ENCODE measurements around the gene MAP2K5. TPM values are rescaled to one million over a fixed set of nuclear protein-coding genes. Genes with fewer than 3 reads are reported as not detected.

MAP2K5 gene
- total RNA-seq, 1 experiment from 2014 or later: 13.6 TPM

DNA sequence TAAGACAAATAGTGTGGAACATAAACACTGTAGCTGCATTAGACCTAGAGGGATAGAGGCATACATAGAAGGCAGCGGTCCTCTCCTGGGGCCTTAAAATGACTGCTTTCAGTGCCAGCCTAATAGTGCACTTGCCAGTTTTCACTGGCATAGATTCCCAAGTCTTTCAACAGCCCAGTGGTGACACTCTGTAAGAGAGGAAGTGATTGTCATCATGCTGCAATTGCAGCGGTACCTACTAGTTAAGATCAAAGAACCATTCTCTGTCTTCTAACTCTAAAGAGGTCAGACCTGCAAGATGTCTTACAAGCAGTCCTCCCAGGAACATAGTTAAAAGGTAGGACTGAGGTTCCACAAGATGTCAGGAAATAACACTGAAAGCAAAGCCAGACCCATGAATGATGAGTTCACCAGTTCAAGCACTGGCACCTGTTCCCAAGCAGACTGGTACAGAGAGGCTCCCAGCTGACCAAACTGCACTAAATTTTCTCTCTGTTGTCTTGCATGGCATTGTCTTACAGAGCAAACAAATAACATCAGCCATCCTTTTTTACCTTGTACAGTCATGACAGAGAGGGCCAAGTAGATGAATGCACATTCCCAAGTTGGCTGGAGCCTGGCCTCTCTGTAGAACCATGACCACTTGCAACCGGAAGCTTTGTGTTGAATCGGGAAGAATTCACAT lies 182.3 kb downstream of the MAP2K5 start:
- H3K4me1 Mint-ChIP-seq: peaks cover 9% of the 10 kb centered on the region
- no peaks in the 10 kb centered on the region for H3K27me3 Mint-ChIP-seq (ENCODE audit: low read depth)
- H3K27ac Mint-ChIP-seq: no peak overlapping the region
- TF ChIP-seq TCF7 (CRISPR knock-in tag; IDR thresholded peaks at IDR 0.05; ENCODE audit: low read depth): no peak
- no peak for TF ChIP-seq RORB (CRISPR knock-in tag; IDR thresholded peaks at IDR 0.05)
- TF ChIP-seq ZNF263 (CRISPR knock-in tag; IDR thresholded peaks at IDR 0.05; ENCODE audit: low read depth): no peak
- TF ChIP-seq, protein P1, sequence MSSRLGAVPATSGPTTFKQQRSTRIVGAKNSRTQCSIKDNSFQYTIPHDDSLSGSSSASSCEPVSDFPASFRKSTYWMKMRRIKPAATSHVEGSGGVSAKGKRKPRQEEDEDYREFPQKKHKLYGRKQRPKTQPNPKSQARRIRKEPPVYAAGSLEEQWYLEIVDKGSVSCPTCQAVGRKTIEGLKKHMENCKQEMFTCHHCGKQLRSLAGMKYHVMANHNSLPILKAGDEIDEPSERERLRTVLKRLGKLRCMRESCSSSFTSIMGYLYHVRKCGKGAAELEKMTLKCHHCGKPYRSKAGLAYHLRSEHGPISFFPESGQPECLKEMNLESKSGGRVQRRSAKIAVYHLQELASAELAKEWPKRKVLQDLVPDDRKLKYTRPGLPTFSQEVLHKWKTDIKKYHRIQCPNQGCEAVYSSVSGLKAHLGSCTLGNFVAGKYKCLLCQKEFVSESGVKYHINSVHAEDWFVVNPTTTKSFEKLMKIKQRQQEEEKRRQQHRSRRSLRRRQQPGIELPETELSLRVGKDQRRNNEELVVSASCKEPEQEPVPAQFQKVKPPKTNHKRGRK (CRISPR knock-in tag; IDR thresholded peaks at IDR 0.05; ENCODE audit: borderline replicate concordance): no peak
- no peak for TF ChIP-seq JAZF1 (CRISPR knock-in tag; IDR thresholded peaks at IDR 0.05)
- TF ChIP-seq, protein P2, sequence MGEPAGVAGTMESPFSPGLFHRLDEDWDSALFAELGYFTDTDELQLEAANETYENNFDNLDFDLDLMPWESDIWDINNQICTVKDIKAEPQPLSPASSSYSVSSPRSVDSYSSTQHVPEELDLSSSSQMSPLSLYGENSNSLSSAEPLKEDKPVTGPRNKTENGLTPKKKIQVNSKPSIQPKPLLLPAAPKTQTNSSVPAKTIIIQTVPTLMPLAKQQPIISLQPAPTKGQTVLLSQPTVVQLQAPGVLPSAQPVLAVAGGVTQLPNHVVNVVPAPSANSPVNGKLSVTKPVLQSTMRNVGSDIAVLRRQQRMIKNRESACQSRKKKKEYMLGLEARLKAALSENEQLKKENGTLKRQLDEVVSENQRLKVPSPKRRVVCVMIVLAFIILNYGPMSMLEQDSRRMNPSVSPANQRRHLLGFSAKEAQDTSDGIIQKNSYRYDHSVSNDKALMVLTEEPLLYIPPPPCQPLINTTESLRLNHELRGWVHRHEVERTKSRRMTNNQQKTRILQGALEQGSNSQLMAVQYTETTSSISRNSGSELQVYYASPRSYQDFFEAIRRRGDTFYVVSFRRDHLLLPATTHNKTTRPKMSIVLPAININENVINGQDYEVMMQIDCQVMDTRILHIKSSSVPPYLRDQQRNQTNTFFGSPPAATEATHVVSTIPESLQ (CRISPR knock-in tag; IDR thresholded peaks at IDR 0.05): no peak
- TF ChIP-seq, protein P3, sequence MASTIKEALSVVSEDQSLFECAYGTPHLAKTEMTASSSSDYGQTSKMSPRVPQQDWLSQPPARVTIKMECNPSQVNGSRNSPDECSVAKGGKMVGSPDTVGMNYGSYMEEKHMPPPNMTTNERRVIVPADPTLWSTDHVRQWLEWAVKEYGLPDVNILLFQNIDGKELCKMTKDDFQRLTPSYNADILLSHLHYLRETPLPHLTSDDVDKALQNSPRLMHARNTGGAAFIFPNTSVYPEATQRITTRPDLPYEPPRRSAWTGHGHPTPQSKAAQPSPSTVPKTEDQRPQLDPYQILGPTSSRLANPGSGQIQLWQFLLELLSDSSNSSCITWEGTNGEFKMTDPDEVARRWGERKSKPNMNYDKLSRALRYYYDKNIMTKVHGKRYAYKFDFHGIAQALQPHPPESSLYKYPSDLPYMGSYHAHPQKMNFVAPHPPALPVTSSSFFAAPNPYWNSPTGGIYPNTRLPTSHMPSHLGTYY (CRISPR knock-in tag; IDR thresholded peaks at IDR 0.05): no peak
- TF ChIP-seq CREB1 (CRISPR knock-in tag; IDR thresholded peaks at IDR 0.05): no peak
- TF ChIP-seq, protein P4, sequence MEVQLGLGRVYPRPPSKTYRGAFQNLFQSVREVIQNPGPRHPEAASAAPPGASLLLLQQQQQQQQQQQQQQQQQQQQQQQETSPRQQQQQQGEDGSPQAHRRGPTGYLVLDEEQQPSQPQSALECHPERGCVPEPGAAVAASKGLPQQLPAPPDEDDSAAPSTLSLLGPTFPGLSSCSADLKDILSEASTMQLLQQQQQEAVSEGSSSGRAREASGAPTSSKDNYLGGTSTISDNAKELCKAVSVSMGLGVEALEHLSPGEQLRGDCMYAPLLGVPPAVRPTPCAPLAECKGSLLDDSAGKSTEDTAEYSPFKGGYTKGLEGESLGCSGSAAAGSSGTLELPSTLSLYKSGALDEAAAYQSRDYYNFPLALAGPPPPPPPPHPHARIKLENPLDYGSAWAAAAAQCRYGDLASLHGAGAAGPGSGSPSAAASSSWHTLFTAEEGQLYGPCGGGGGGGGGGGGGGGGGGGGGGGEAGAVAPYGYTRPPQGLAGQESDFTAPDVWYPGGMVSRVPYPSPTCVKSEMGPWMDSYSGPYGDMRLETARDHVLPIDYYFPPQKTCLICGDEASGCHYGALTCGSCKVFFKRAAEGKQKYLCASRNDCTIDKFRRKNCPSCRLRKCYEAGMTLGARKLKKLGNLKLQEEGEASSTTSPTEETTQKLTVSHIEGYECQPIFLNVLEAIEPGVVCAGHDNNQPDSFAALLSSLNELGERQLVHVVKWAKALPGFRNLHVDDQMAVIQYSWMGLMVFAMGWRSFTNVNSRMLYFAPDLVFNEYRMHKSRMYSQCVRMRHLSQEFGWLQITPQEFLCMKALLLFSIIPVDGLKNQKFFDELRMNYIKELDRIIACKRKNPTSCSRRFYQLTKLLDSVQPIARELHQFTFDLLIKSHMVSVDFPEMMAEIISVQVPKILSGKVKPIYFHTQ (CRISPR knock-in tag; IDR thresholded peaks at IDR 0.05): no peak
- no peak for TF ChIP-seq ZNF671 (CRISPR knock-in tag; IDR thresholded peaks at IDR 0.05)
- no peak for TF ChIP-seq NR1H2 (CRISPR knock-in tag; IDR thresholded peaks at IDR 0.05)
- TF ChIP-seq TEAD1 (CRISPR knock-in tag; IDR thresholded peaks at IDR 0.05): no peak
- H3K4me3 Mint-ChIP-seq: no peak overlapping the region
- ATAC-seq (no peak), DNase-seq (ENCODE audit: low spot score) (no peak)
- H3K36me3 Mint-ChIP-seq: no peaks in the 10 kb centered on the region
- CTCF ChIA-PET: no interaction called here
- POLR2A ChIA-PET: interaction anchor here (0.7 kb wide), 1 partner anchor 29 kb away, joined by 4 read pairs; no protein-coding TSS in a partner anchor
- H3K9me3 Mint-ChIP-seq: no peaks in the 10 kb centered on the region

DNA sequence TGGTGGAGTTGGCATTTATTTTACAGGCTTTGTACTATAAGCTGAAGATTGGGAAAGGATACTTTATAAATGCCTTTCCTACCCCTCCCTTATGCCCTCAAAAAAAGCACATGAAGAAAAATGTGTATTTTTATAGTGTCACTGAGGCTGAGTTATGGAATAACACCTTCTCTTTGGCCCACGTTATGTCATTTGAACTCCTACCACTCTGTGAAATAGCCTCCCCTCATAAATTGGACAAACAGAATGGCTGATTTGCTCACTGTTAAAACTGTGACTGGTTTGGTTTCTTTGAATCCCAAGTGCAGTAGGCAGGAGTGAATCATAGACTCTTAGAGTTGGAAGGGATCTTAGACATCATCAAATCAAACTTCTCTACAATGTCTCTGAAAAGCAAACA lies 187.6 kb downstream of the MAP2K5 start:
- H3K4me3 Mint-ChIP-seq: no peak overlapping the region
- POLR2A ChIA-PET: interaction anchor here (0.7 kb wide), 1 partner anchor 11 kb away, joined by 3 read pairs; no protein-coding TSS in a partner anchor
- no peak overlapping the region for H3K27ac Mint-ChIP-seq
- no peak for ATAC-seq
- H3K4me1 Mint-ChIP-seq: peaks cover 53% of the 10 kb centered on the region
- CTCF ChIA-PET: interaction anchor here (1.0 kb wide), 1 partner anchor 102 kb away, joined by 3 read pairs; no protein-coding TSS in a partner anchor
- TF ChIP-seq SP1 (CRISPR knock-in tag; conservative IDR thresholded peaks at IDR 0.05) (no peak), ATF1 (CRISPR knock-in tag; IDR thresholded peaks at IDR 0.05) (no peak), ZNF317 (CRISPR knock-in tag; IDR thresholded peaks at IDR 0.05; ENCODE audit: borderline replicate concordance, low read depth) (no peak), ETV6 (CRISPR knock-in tag; IDR thresholded peaks at IDR 0.05) (no peak), EMX1 (CRISPR knock-in tag; IDR thresholded peaks at IDR 0.05) (no peak), RORB (CRISPR knock-in tag; IDR thresholded peaks at IDR 0.05) (no peak)
- TF ChIP-seq, protein P3 (CRISPR knock-in tag; IDR thresholded peaks at IDR 0.05): no peak
- TF ChIP-seq, protein P5, sequence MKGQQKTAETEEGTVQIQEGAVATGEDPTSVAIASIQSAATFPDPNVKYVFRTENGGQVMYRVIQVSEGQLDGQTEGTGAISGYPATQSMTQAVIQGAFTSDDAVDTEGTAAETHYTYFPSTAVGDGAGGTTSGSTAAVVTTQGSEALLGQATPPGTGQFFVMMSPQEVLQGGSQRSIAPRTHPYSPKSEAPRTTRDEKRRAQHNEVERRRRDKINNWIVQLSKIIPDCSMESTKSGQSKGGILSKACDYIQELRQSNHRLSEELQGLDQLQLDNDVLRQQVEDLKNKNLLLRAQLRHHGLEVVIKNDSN (CRISPR knock-in tag; IDR thresholded peaks at IDR 0.05): no peak
- TF ChIP-seq, protein P6, sequence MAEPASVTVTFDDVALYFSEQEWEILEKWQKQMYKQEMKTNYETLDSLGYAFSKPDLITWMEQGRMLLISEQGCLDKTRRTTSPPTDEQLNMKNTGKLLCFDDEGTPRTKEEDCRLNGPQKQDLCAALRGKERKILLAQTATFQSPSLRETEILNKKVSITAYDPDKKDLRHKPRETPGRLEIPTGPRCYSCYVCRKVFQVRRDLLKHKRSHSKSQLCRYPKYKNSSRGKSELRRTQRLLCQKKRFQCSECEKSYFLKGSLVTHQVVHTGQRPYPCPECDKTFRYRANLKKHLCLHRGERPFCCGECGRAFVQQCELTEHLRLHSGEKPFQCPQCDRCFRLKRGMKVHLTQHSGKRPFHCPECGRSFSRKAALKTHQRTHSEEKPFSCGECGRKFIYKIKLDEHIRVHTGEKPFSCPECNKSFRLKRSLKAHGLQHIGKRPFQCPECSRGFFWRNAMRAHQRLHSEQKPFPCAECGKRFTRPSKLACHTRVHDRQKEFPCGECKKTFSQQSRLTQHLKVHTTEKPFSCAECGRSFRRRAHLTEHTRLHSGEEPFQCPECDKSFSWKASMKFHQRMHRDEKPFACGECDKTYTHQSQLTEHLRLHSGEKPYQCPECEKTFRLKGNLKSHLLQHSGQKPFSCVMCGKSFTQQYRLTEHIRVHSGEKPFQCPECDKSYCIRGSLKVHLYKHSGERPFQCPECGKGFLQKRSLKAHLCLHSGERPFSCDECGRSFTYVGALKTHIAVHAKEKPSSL (CRISPR knock-in tag; conservative IDR thresholded peaks at IDR 0.05): no peak
- TF ChIP-seq, protein P7, sequence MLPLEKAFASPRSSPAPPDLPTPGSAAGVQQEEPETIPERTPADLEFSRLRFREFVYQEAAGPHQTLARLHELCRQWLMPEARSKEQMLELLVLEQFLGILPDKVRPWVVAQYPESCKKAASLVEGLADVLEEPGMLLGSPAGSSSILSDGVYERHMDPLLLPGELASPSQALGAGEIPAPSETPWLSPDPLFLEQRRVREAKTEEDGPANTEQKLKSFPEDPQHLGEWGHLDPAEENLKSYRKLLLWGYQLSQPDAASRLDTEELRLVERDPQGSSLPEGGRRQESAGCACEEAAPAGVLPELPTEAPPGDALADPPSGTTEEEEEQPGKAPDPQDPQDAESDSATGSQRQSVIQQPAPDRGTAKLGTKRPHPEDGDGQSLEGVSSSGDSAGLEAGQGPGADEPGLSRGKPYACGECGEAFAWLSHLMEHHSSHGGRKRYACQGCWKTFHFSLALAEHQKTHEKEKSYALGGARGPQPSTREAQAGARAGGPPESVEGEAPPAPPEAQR (CRISPR knock-in tag; IDR thresholded peaks at IDR 0.05): no peak
- DNase-seq (ENCODE audit: low spot score): no peak
- H3K9me3 Mint-ChIP-seq: no peaks in the 10 kb centered on the region
- no peaks in the 10 kb centered on the region for H3K27me3 Mint-ChIP-seq (ENCODE audit: low read depth)
- H3K36me3 Mint-ChIP-seq: no peaks in the 10 kb centered on the region

Measured in WTC11 (cell line).